IMR-90 (cell line): ENCODE data around the gene CAPN9. TPM values are rescaled to one million over a fixed set of nuclear protein-coding genes. Genes with fewer than 3 reads are reported as not detected.

ENCODE experiments used
- ATAC-seq: fragments of 200-7000 bp; cut with Tn5 transposase; 2 replicates; pipeline ENCODE4 v1.9.1; 2020; ENCODE audit warnings: low read depth, mild to moderate bottlenecking, moderate library complexity
- BruUV-seq: library from RNA; stranded (reverse); fragments of 400-500 nt; replicated peaks from 2 replicates; lab custom pipeline; 2021; lab: Mats Ljungman, UMichigan
- CTCF ChIA-PET: fragments of 300-600 bp; formaldehyde crosslinking; extraction: SDS; loops from one replicate; lab custom pipeline; 2021; ENCODE audit warnings: antibody characterized with exemption; lab: Yijun Ruan, JAX
- POLR2A ChIA-PET: fragments of 300-600 bp; sonication (Branson Sonifier 250); formaldehyde crosslinking; loops from one replicate; lab custom pipeline; 2022; ENCODE audit warnings: antibody characterized with exemption; ENCODE audit not compliant: unreplicated experiment; lab: Charles Lee
- DNase-seq: peaks from one replicate; pipeline ENCODE4 v3.0.0; 2013
- H2AFZ ChIP-seq: replicated peaks from 2 replicates; pipeline ENCODE3; 2013; ENCODE audit warnings: low read length, mild to moderate bottlenecking; ENCODE audit not compliant: poor library complexity
- H2AK5ac ChIP-seq: 2 replicates; pipeline ENCODE4 v1.6.1; 2013; ENCODE audit warnings: low read depth, low read length, inconsistent platforms
- H2AK9ac ChIP-seq: replicated peaks from 2 replicates; pipeline ENCODE3; 2013; ENCODE audit warnings: mild to moderate bottlenecking, low read depth, low read length, moderate library complexity; ENCODE audit not compliant: poor library complexity
- H2BK120ac ChIP-seq: 2 replicates; pipeline ENCODE4 v1.6.1; 2013; ENCODE audit warnings: low read depth, low read length, inconsistent platforms
- H2BK15ac ChIP-seq: 3 replicates; pipeline ENCODE4 v1.6.1; 2013; ENCODE audit warnings: low read depth, low read length, inconsistent platforms
- H2BK20ac ChIP-seq: 2 replicates; pipeline ENCODE4 v1.6.1; 2013; ENCODE audit warnings: low read depth, mild to moderate bottlenecking, inconsistent platforms, low read length, moderate library complexity
- H2BK5ac ChIP-seq: 2 replicates; pipeline ENCODE4 v1.6.1; 2013; ENCODE audit warnings: mild to moderate bottlenecking, low read depth, low read length, inconsistent platforms; ENCODE audit not compliant: poor library complexity, severe bottlenecking
- H3K14ac ChIP-seq: replicated peaks from 2 replicates; pipeline ENCODE4 v1.6.1; 2013; ENCODE audit warnings: low read depth, low read length, inconsistent platforms
- H3K18ac ChIP-seq: 2 replicates; pipeline ENCODE4 v1.6.1; 2013; ENCODE audit warnings: low read depth, low read length, control low read depth
- H3K23ac ChIP-seq: 2 replicates; pipeline ENCODE4 v1.6.1; 2013; ENCODE audit warnings: low read depth, low read length, inconsistent platforms
- H3K27ac ChIP-seq: 2 replicates; pipeline ENCODE4 v1.5.1; 2013; ENCODE audit warnings: mild to moderate bottlenecking, control low read depth, low read length; ENCODE audit not compliant: insufficient read depth
- H3K27me3 ChIP-seq: 2 replicates; pipeline ENCODE4 v1.6.1; 2013; ENCODE audit warnings: low read length; ENCODE audit not compliant: control insufficient read depth, insufficient read depth
- H3K36me3 ChIP-seq: 2 replicates; pipeline ENCODE4 v1.6.1; 2013; ENCODE audit warnings: low read length, mixed read lengths; ENCODE audit not compliant: control insufficient read depth, insufficient read depth
- H3K4ac ChIP-seq: 2 replicates; pipeline ENCODE4 v1.6.1; 2013; ENCODE audit warnings: low read depth, low read length, inconsistent platforms
- H3K4me1 ChIP-seq: 2 replicates; pipeline ENCODE4 v1.6.1; 2013; ENCODE audit warnings: low read length, mixed read lengths; ENCODE audit not compliant: control insufficient read depth, insufficient read depth
- H3K4me2 ChIP-seq: 2 replicates; pipeline ENCODE4 v1.6.1; 2013; ENCODE audit warnings: low read depth, mild to moderate bottlenecking, control low read depth, low read length, moderate library complexity
- H3K4me3 ChIP-seq: 2 replicates; pipeline ENCODE4 v1.5.1; 2013; ENCODE audit warnings: low read depth, mild to moderate bottlenecking, control low read depth, low read length, moderate library complexity; ENCODE audit not compliant: insufficient read depth
- H3K56ac ChIP-seq: 2 replicates; pipeline ENCODE4 v1.6.1; 2013; ENCODE audit warnings: low read length, inconsistent platforms; ENCODE audit not compliant: insufficient read depth; ENCODE audit errors: extremely low read depth
- H3K79me1 ChIP-seq, 2 experiments: 2 replicates each; pipeline ENCODE4 v1.6.1; 2013; ENCODE audit warnings: low read length in 2 of 2, inconsistent platforms in 1 of 2, low read depth in 1 of 2
- H3K9ac ChIP-seq: 2 replicates; pipeline ENCODE4 v1.6.1; 2013; ENCODE audit warnings: low read depth, low read length, control low read depth
- H3K9me1 ChIP-seq: 2 replicates; pipeline ENCODE4 v1.6.1; 2013; ENCODE audit warnings: low read length, inconsistent platforms; ENCODE audit not compliant: insufficient read depth
- H3K9me3 ChIP-seq: 2 replicates; pipeline ENCODE4 v1.6.1; 2013; ENCODE audit warnings: low read length; ENCODE audit not compliant: control insufficient read depth, insufficient read depth
- H4K20me1 ChIP-seq: 2 replicates; pipeline ENCODE4 v1.6.1; 2013; ENCODE audit warnings: low read length, inconsistent platforms; ENCODE audit not compliant: insufficient read depth
- H4K5ac ChIP-seq: 2 replicates; pipeline ENCODE4 v1.6.1; 2013; ENCODE audit warnings: mild to moderate bottlenecking, low read depth, low read length, control low read depth
- H4K8ac ChIP-seq, 2 experiments: 2 replicates each; pipeline ENCODE4 v1.6.1; 2013; ENCODE audit warnings: low read depth in 2 of 2, low read length in 2 of 2, control low read depth in 1 of 2, inconsistent platforms in 1 of 2
- H4K91ac ChIP-seq: 2 replicates; pipeline ENCODE4 v1.6.1; 2013; ENCODE audit warnings: low read depth, low read length, inconsistent platforms; ENCODE audit not compliant: insufficient read depth
- CEBPB ChIP-seq: IDR thresholded peaks from 2 replicates; pipeline ENCODE4 v1.6.1; 2012; ENCODE audit warnings: low read depth, low read length, improper control_type of control experiment
- MAFK ChIP-seq: IDR thresholded peaks from 2 replicates; pipeline ENCODE4 v1.6.1; 2012; ENCODE audit warnings: low read depth, low read length, improper control_type of control experiment
- SMC3 ChIP-seq: fragments of 150-350 bp; IDR thresholded peaks from 2 replicates; pipeline ENCODE4 v1.6.1; 2016; ENCODE audit warnings: low read depth, mild to moderate bottlenecking, antibody characterized with exemption, low read length, moderate library complexity
- USF2 ChIP-seq: fragments of 150-350 bp; IDR thresholded peaks from 2 replicates; pipeline ENCODE4 v1.6.1; 2017; ENCODE audit warnings: mild to moderate bottlenecking, antibody characterized with exemption, low read length, low read depth
- WGBS, 2 experiments: methylation state at CpG; one replicate each; pipeline versions ENCODE4 v1.1.5 to v1.1.7; 2013; ENCODE audit warnings: missing lambda C conversion rate in 2 of 2; ENCODE audit not compliant: insufficient read length in 1 of 2; ENCODE audit errors: extremely low coverage in 2 of 2; 5-methylcytosine and 5-hydroxymethylcytosine counted together
- dilution Hi-C: fragments of 300-500 bp; cut with HindIII; formaldehyde crosslinking; loops from one replicate; pipeline ENCODE4 v1.14.3; 2018; ENCODE audit warnings: low sequenced_read_pairs; ENCODE audit not compliant: unreplicated experiment
- in situ Hi-C: fragments of 300-500 bp; cut with MboI; formaldehyde crosslinking; loops from 3 replicates; pipeline ENCODE4 v1.14.3; 2019; ENCODE audit warnings: low sequenced_read_pairs, inconsistent platforms, mixed read lengths
- intact Hi-C: fragments of 100-400 bp; cut with micrococcal nuclease; formaldehyde crosslinking; loops from 2 replicates; pipeline ENCODE4 v1.10.0; 2022
- polyA plus RNA-seq, 3 experiments: library from polyadenylated mRNA; depleted of rRNA; stranded (reverse); fragments of >200 nt; gene quantifications; 2 replicates each; pipeline ENCODE4 v1.2.3, GENCODE V29; 2012; ENCODE audit warnings: low replicate concordance in 1 of 3
- total RNA-seq: library from RNA; depleted of rRNA; stranded (reverse); fragments of >200 nt; gene quantifications from 2 replicates; pipeline ENCODE4 v1.2.3, GENCODE V29; 2012

The CAPN9 gene
- total and polyA plus RNA-seq, 2 of the 4 experiments (the other 2 are of a cell fraction): not detected

DNA sequence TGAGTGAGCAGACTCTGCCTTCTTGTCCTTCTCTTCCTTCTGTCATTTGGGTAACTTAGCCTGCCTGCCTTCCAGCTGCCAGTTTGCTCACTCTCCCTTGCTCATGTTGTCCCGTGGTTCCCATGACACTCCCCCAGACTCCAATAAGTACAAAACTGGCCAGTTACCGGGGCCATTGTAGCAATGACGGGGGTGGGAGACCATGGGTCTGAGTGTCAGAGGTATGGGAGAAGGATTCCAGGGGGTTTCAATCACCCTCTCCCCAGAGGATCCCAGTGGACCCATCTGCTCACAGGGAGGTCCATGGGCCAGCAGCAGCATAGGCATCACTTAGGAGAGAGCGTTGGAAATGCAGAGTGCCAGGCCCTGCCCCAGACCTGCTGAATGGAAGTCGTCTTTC is 51.3 kb downstream of the CAPN9 start:
- TF ChIP-seq SMC3 (no peak), USF2 (no peak), CEBPB (no peak), MAFK (no peak)
- Histone ChIP-seq H4K5ac (no peak overlapping the region), H3K23ac (no peak overlapping the region), H2BK120ac (no peak overlapping the region), H2AK5ac (no peak overlapping the region), H2BK5ac (no peak overlapping the region), H2AFZ (no peak overlapping the region), H2BK20ac (no peak overlapping the region), H3K4me3 (no peak overlapping the region), H3K9ac (no peak overlapping the region), H3K27ac (no peak overlapping the region), H3K79me1 (no peaks in the 10 kb centered on the region), H3K56ac (no peak overlapping the region), H3K27me3 (no peaks in the 10 kb centered on the region), H3K36me3 (no peaks in the 10 kb centered on the region), H4K91ac (no peak overlapping the region), H3K4ac (no peak overlapping the region), H2AK9ac (no peak overlapping the region), H3K4me1 (no peaks in the 10 kb centered on the region), H3K18ac (no peak overlapping the region), H4K8ac (no peak overlapping the region), H3K9me1 (no peaks in the 10 kb centered on the region; the same call in 1 of the 2 replicates), H4K20me1 (no peaks in the 10 kb centered on the region; the same call in 1 of the 2 replicates), H3K14ac (no peak overlapping the region), H3K4me2 (no peak overlapping the region), H2BK15ac (no peak overlapping the region), H3K9me3 (no peaks in the 10 kb centered on the region)
- POLR2A ChIA-PET: no interaction called here
- WGBS, 2 experiments: 85% methylated on average over 2 of the region's 5 CpGs; no CpG with 5 or more reads in 1 of the 2 experiments
- dilution Hi-C loops: no loop called here
- ATAC-seq (no peak), DNase-seq (no peak)
- in situ Hi-C loops: loop anchor here (5.0 kb wide), 1 partner anchor 414 kb away; no protein-coding TSS in a partner anchor
- no TSS peak for BruUV-seq
- CTCF ChIA-PET: interaction anchor here (0.5 to 2.4 kb wide), 13 partner anchors 11 to 780 kb away, joined by 3 to 20 read pairs (median 3); no protein-coding TSS in a partner anchor
- intact Hi-C loops: loop anchor here (1.0 to 2.0 kb wide), 4 partner anchors 68 to 413 kb away; partner anchors contain the start of genes ARV1 and TTC13
